NCI-H526 treated with DMSO at 0.1 percent for 48 hours (cell line): ENCODE data around the gene ENPP6.

Source experiments
- DNase-seq: peaks from one replicate; lab custom pipeline; 2025; lab: John Stamatoyannopoulos, UW

Gene ENPP6

GRCh38 chr4:184190711-184191110 is 27.0 kb downstream of the ENPP6 start:
- no peak for DNase-seq

- no peak for DNase-seq
These were observed 27.7 kb downstream of the ENPP6 start for GRCh38 chr4:184189966-184190365.

GRCh38 chr4:184188443-184189400 is 29.0 kb downstream of the ENPP6 start:
- peak; percentile 25 for DNase-seq

GRCh38 chr4:184177271-184177670 is 40.4 kb downstream of the ENPP6 start:
- no peak for DNase-seq

- DNase-seq = no peak
These were observed 42.8 kb downstream of the ENPP6 start for GRCh38 chr4:184174571-184175488.

GRCh38 chr4:184171011-184171410 is 46.7 kb downstream of the ENPP6 start:
- DNase-seq = peak; percentile 8

GRCh38 chr4:184169225-184169867 is 48.3 kb downstream of the ENPP6 start:
- no peak for DNase-seq

- DNase-seq = peak; percentile 12
These were observed 49.2 kb downstream of the ENPP6 start for GRCh38 chr4:184168406-184169019.

- no peak for DNase-seq
These were observed 50.1 kb downstream of the ENPP6 start for GRCh38 chr4:184167576-184167975.

GRCh38 chr4:184166736-184167135 is 50.9 kb downstream of the ENPP6 start:
- no peak for DNase-seq

- DNase-seq = no peak
These were observed 52.4 kb downstream of the ENPP6 start for GRCh38 chr4:184165291-184165690.

- DNase-seq = peak; percentile 5
These were observed 53.9 kb downstream of the ENPP6 start for GRCh38 chr4:184163813-184164212.

- no peak for DNase-seq
These were observed 55.1 kb downstream of the ENPP6 start for GRCh38 chr4:184162596-184162995.

GRCh38 chr4:184157322-184157721 is 60.4 kb downstream of the ENPP6 start:
- no peak for DNase-seq

- DNase-seq = no peak
These were observed 61.3 kb downstream of the ENPP6 start for GRCh38 chr4:184156163-184156920.

- no peak for DNase-seq
These were observed 63.5 kb downstream of the ENPP6 start for GRCh38 chr4:184154199-184154598.

- DNase-seq = no peak
These were observed 63.9 kb downstream of the ENPP6 start for GRCh38 chr4:184153781-184154180.

- DNase-seq = no peak
These were observed 65.6 kb downstream of the ENPP6 start for GRCh38 chr4:184151988-184152485.

- no peak for DNase-seq
These were observed 67.4 kb downstream of the ENPP6 start for GRCh38 chr4:184150102-184150839.
